ENCODE measurements around the gene FSTL4. TPM values are rescaled to one million over a fixed set of nuclear protein-coding genes. Genes with fewer than 3 reads are reported as not detected.

FSTL4 gene
- total RNA-seq, 2 donors from 2014 or later, result 4.5 to 10.1 TPM

- intact Hi-C loops (cut with DNase I), result no loop called here
- no peaks in the 10 kb centered on the region for H3K4me1 ChIP-seq (replicated peaks)
- H3K9me3 ChIP-seq, result no peaks in the 10 kb centered on the region
- H3K4me3 ChIP-seq, result no peak overlapping the region
- no peaks in the 10 kb centered on the region for H3K27me3 ChIP-seq (replicated peaks; ENCODE audit: insufficient read depth)
- H3K36me3 ChIP-seq, result no peaks in the 10 kb centered on the region
- no peak overlapping the region for H3K27ac ChIP-seq
- TF ChIP-seq POLR2AphosphoS5 (IDR thresholded peaks at IDR 0.05) (no peak), POLR2A (IDR thresholded peaks at IDR 0.05) (no peak), CTCF (IDR thresholded peaks at IDR 0.05) (no peak)
- 81% methylated on average over 22 of the region's 22 CpGs for WGBS
- no peak for DNase-seq (ENCODE audit: low spot score)
These were observed 295.7 kb downstream of the FSTL4 start for GRCh38 chr5:133316346-133317343.

GRCh38 chr5:133314086-133314485 lies 298.3 kb downstream of the FSTL4 start:
- Histone ChIP-seq H3K4me1 (replicated peaks) (no peaks in the 10 kb centered on the region), H3K27ac (no peak overlapping the region), H3K4me3 (no peak overlapping the region), H3K9me3 (no peaks in the 10 kb centered on the region), H3K36me3 (no peaks in the 10 kb centered on the region), H3K27me3 (replicated peaks; ENCODE audit: insufficient read depth) (no peaks in the 10 kb centered on the region)
- TF ChIP-seq POLR2A (IDR thresholded peaks at IDR 0.05) (no peak), CTCF (IDR thresholded peaks at IDR 0.05) (no peak), POLR2AphosphoS5 (IDR thresholded peaks at IDR 0.05) (no peak)
- intact Hi-C loops (cut with DNase I), result no loop called here
- no peak for DNase-seq (ENCODE audit: low spot score)
- WGBS, result 86% methylated on average over 7 of the region's 7 CpGs

- no peak for TF ChIP-seq POLR2AphosphoS5 (IDR thresholded peaks at IDR 0.05)
- no peak for TF ChIP-seq CTCF (IDR thresholded peaks at IDR 0.05)
- no peak for TF ChIP-seq POLR2A (IDR thresholded peaks at IDR 0.05)
- Histone ChIP-seq H3K27ac (no peak overlapping the region), H3K27me3 (replicated peaks; ENCODE audit: insufficient read depth) (no peaks in the 10 kb centered on the region), H3K4me1 (replicated peaks) (no peaks in the 10 kb centered on the region), H3K4me3 (no peak overlapping the region), H3K9me3 (no peaks in the 10 kb centered on the region), H3K36me3 (no peaks in the 10 kb centered on the region)
- WGBS, result 91% methylated on average over 4 of the region's 4 CpGs
- DNase-seq (ENCODE audit: low spot score), result no peak
- intact Hi-C loops (cut with DNase I), result no loop called here
These were observed 301.2 kb downstream of the FSTL4 start for GRCh38 chr5:133311176-133311575.

GRCh38 chr5:133309984-133310621 lies 302.2 kb downstream of the FSTL4 start:
- H3K27ac ChIP-seq, result no peak overlapping the region
- H3K36me3 ChIP-seq, result no peaks in the 10 kb centered on the region
- H3K4me3 ChIP-seq, result no peak overlapping the region
- no peak for TF ChIP-seq POLR2AphosphoS5 (IDR thresholded peaks at IDR 0.05)
- TF ChIP-seq POLR2A (IDR thresholded peaks at IDR 0.05), result no peak
- no peak for TF ChIP-seq CTCF (IDR thresholded peaks at IDR 0.05)
- intact Hi-C loops (cut with DNase I), result no loop called here
- WGBS, result 73% methylated on average over 7 of the region's 7 CpGs
- DNase-seq (ENCODE audit: low spot score), result no peak
- no peaks in the 10 kb centered on the region for H3K4me1 ChIP-seq (replicated peaks)
- no peaks in the 10 kb centered on the region for H3K9me3 ChIP-seq
- H3K27me3 ChIP-seq (replicated peaks; ENCODE audit: insufficient read depth), result no peaks in the 10 kb centered on the region

All from prostate gland (tissue), 2 donors.